Stimulated activated CD8-positive, alpha-beta memory T cell treated with anti-CD3 and anti-CD28 coated beads, Interleukin-7, amount 100 ng/mL, for 48 hours (primary cell): ENCODE results near the gene DMP1.

Experiments used
- DNase-seq, 2 donors: peaks; one replicate each; pipeline ENCODE4 v3.0.0-alpha.2; 2020; ENCODE audit warnings: low read depth in 1 of 2; ENCODE audit errors: extremely low read depth in 1 of 2

DMP1 gene

DNA sequence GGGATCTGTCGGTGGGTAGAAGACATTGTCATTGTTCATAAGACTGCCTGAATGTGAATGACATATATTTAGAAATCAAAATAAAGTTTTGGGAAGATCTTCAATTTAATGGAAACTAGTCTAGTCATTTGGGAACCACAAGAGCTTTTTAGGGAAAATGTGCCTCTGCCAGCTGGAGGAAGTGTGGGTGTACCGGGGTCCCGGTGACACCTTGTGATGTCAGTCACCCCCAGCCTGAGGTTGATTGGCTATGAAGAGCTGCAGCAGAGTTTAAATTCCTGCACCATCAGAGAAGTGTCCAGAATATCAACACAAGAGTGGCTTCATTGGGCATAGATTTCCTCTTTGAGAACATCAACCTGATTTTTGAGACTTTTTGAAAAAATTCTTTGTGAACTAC, at the start of gene DMP1:
DMP1 (plus strand) TSS at position 301 of the 400 bp plus-strand sequence. CDS start 6,213 bp downstream, outside the sequence.
- no peak for DNase-seq

DNA sequence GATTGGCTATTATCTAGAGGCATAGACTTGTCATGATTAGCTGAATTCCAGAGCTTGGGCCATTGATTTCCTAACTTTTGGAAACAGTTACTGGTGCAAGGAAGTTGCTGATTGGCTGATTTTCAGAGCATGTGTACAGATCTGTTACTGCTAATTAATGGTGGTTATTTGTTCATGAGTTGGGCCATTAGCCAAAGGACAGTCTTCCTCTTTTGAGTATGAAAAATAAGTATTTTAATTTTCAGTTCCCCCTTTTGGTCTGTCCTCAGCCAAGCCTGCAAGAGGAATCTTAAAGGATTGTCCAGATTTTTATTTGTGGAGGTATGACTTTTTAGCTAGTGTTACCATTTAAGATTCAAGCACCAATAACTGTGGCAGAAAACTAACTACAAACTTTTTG, 48.7 kb upstream of the DMP1 start:
- no peak for DNase-seq

GRCh38 chr4:87608229-87608628, 41.9 kb upstream of the DMP1 start, which contains the start of gene DSPP:
TSS of gene DSPP (plus strand) at chr4:87608529. CDS start at chr4:87610909, 2,380 bp downstream.
- DNase-seq, result no peak

DNA sequence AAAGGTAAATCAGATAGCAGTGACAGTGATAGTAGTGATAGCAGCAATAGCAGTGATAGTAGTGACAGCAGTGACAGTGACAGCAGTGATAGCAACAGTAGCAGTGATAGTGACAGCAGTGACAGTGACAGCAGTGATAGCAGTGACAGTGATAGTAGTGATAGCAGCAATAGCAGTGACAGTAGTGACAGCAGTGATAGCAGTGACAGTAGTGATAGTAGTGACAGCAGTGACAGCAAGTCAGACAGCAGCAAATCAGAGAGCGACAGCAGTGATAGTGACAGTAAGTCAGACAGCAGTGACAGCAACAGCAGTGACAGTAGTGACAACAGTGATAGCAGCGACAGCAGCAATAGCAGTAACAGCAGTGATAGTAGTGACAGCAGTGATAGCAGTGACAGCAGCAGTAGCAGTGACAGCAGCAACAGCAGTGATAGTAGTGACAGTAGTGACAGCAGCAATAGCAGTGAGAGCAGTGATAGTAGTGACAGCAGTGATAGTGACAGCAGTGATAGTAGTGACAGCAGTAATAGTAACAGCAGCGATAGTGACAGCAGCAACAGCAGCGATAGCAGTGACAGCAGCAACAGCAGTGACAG, 35.7 kb upstream of the DMP1 start:
- no peak for DNase-seq

DNA sequence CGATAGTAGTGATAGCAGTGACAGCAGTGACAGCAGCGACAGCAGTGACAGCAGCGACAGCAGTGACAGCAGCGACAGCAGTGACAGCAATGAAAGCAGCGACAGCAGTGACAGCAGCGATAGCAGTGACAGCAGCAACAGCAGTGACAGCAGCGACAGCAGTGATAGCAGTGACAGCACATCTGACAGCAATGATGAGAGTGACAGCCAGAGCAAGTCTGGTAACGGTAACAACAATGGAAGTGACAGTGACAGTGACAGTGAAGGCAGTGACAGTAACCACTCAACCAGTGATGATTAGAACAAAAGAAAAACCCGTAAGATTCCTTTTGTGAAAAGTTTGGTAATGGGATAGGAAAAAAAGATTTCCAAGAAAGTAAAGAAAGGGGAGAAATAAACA, 33.8 kb upstream of the DMP1 start:
- DNase-seq, result no peak

DNA sequence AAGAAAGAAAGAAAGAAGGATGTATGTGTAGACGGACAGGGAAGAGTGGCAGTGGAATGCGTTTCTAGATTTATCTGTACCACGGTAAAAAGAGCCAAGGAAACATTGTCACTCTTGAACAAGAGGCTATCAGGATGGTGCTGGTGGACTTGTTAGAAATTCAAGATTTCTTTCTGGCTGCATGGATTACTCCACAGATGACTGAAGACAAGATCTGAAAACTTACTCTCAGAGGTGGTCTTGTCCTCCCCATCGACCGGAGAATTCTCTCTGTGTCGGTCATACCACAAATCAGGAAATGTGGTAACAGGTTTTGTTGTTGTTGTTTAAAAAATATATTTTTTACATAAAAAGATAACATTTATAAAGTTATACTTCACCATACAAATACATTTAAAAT, 30.0 kb upstream of the DMP1 start:
- no peak for DNase-seq

- DNase-seq, result no peak
Observed at GRCh38 chr4:87620491-87620890, 29.6 kb upstream of the DMP1 start.

GRCh38 chr4:87622303-87622702, 27.8 kb upstream of the DMP1 start:
- no peak for DNase-seq

DNA sequence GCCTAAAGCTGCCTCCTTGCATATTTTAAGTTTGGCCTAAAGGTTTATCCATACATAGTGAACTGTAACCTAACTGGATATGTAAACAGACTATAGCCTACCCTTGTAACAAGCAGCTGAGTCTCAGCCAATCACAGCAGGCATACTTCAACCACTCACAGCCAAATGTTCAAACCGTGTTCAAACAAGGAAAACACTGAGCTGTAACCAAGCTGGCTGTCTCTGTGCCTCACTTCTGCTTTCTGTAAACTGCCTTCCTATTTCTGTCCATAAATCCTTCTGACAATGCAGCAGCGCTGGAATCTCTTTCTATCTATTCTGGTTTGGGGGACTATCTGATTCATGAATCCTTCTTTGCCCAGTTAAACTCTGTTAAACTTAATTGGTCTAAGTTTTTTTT, 25.4 kb upstream of the DMP1 start:
- no peak for DNase-seq

DNA sequence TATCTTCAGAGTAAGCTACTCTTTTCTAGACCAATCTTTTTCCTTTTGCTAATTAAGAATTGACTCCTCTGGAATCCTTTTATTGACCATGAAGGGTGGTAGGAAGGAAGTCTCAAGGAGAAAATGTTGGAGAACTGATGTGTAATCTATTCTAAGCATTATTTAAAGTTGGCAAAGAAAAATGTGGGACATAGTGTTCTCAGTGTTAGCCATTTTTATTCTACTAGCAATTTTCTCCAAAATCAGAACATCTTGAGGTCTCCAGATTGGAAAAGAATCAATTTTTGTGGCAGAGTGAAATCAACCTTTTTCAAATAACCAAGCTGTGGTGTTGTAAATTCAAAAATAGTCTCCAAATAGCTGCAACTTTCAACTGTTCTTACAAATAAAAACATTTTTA, 18.4 kb upstream of the DMP1 start:
- no peak for DNase-seq

DNA sequence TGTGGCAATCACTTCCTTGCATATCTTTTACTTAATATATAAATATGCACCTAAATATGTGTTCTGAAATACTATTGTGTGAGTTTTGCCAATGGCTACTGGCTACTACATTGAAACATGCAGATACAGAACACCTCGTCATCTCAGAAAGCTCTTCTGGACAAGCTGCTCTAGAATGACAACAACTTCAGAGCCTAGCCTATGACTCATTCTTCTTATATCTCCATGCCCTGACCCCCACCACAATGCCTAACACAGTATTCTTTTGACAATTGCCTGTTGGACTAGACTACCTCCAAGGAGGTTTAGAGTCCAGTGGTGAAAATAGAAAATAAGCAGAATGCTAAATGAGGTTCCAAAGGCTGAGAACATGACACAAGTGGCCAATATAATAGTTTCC, 17.6 kb upstream of the DMP1 start:
- DNase-seq, result no peak

DNA sequence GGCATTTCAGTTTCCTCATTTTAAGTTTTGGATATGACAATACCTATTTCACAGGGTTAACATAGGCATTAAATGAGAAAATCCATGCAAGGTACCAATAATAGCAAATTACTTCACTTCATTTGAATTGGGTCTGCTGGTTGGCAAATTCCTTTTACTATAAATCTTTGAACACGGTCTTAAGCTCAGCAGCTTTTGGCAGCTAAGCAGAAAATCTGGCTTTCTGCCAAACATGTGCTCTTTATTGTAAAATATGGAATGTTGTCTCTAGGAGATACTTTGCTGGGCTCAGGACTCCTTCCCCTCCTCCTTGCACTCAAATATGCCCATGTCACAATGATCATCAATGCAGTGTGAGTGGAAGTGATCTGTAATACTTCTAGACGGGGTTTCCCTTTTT, 16.8 kb upstream of the DMP1 start:
- no peak for DNase-seq

- no peak for DNase-seq
Observed at GRCh38 chr4:87644286-87644685, 5.8 kb upstream of the DMP1 start.

GRCh38 chr4:87650938-87651337, 858 bp downstream of the DMP1 start:
- no peak for DNase-seq

- DNase-seq, result no peak
Observed at GRCh38 chr4:87651941-87652340, 1.9 kb downstream of the DMP1 start.

- DNase-seq, result no peak
Observed at GRCh38 chr4:87654487-87655044, 4.5 kb downstream of the DMP1 start.

DNA sequence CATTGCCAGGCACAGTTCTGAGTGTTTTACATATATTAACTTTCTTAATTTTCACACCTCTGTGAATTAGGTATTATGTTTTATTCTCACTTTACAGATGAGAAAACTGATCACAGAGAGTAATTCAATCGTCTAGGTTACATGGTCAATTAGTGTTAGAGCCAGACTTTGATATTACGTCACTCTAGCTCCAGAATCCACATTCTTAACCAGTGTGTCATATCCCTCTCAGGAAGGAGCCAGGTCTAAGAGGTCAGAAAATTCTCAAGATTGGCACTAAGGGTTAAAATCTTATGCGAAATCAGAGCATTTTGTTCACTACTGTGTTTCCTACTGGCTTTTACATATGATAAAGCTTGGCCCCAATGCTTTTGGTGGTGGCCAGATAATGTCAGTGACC, 7.4 kb downstream of the DMP1 start:
- no peak for DNase-seq

GRCh38 chr4:87659247-87659931, 9.3 kb downstream of the DMP1 start:
- DNase-seq, result no peak

GRCh38 chr4:87662871-87663270, 12.8 kb downstream of the DMP1 start:
- no peak for DNase-seq

- no peak for DNase-seq
Observed at GRCh38 chr4:87669373-87669772, 19.3 kb downstream of the DMP1 start.

- DNase-seq, result no peak
Observed at GRCh38 chr4:87677731-87678130, 27.7 kb downstream of the DMP1 start.

- DNase-seq, result no peak
Observed at GRCh38 chr4:87679449-87680169, 29.5 kb downstream of the DMP1 start.
